OCI-LY7 (cell line): ENCODE data around the gene ARG2. TPM values are rescaled to one million over a fixed set of nuclear protein-coding genes. Genes with fewer than 3 reads are reported as not detected.

Experiments
- BruUV-seq: library from RNA; stranded (reverse); fragments of 400-500 nt; replicated peaks from 2 replicates; lab custom pipeline; 2021; lab: Mats Ljungman, UMichigan
- CTCF ChIA-PET: fragments of 300-600 bp; sonication (Branson Sonifier 250); formaldehyde crosslinking; loops from one replicate; lab custom pipeline; 2022; ENCODE audit warnings: antibody characterized with exemption; ENCODE audit not compliant: unreplicated experiment; lab: Charles Lee
- POLR2A ChIA-PET: fragments of 300-600 bp; sonication (Branson Sonifier 250); formaldehyde crosslinking; loops from one replicate; lab custom pipeline; 2022; ENCODE audit warnings: antibody characterized with exemption; lab: Charles Lee
- DNase-seq: peaks from one replicate; pipeline ENCODE4 v3.0.0-alpha.2; 2015; ENCODE audit warnings: low spot score
- H2AFZ ChIP-seq: fragments of 200-600 bp; sonication (generic), shearing (Covaris generic); 2 replicates; pipeline ENCODE4 v1.6.1; 2014; ENCODE audit warnings: mild to moderate bottlenecking, antibody characterized with exemption, low read length, moderate library complexity
- H3K27ac ChIP-seq: fragments of 200-600 bp; sonication (generic); 2 replicates; pipeline ENCODE4 v1.5.1; 2014; ENCODE audit warnings: mixed run types, low read depth, mild to moderate bottlenecking, moderate library complexity, low read length, inconsistent platforms; ENCODE audit not compliant: poor library complexity, severe bottlenecking
- H3K36me3 ChIP-seq: fragments of 200-600 bp; sonication (generic); 2 replicates; pipeline ENCODE4 v1.6.1; 2014; ENCODE audit warnings: mild to moderate bottlenecking, antibody characterized with exemption, low read length, moderate library complexity, mixed read lengths; ENCODE audit not compliant: insufficient read depth
- H3K4me1 ChIP-seq: fragments of 200-600 bp; sonication (generic); 2 replicates; pipeline ENCODE4 v1.5.1; 2014; ENCODE audit warnings: mild to moderate bottlenecking, low read length; ENCODE audit not compliant: insufficient read depth, poor library complexity, severe bottlenecking
- H3K4me2 ChIP-seq: fragments of 200-600 bp; sonication (generic); 2 replicates; pipeline ENCODE4 v1.6.1; 2014; ENCODE audit warnings: mild to moderate bottlenecking, low read length
- H3K4me3 ChIP-seq: fragments of 200-600 bp; sonication (generic); 2 replicates; pipeline ENCODE4 v1.5.1; 2014; ENCODE audit warnings: mild to moderate bottlenecking, low read depth, low read length; ENCODE audit not compliant: poor library complexity, severe bottlenecking
- H3K79me2 ChIP-seq: fragments of 200-600 bp; sonication (generic); 2 replicates; pipeline ENCODE4 v1.6.1; 2016; ENCODE audit warnings: low read depth, mild to moderate bottlenecking, low read length, moderate library complexity, mixed read lengths; ENCODE audit not compliant: insufficient read depth
- H3K9me2 ChIP-seq: fragments of 200-600 bp; sonication (generic); 2 replicates; pipeline ENCODE4 v1.6.1; 2016; ENCODE audit warnings: mild to moderate bottlenecking, low read length, mixed read lengths; ENCODE audit not compliant: insufficient read depth
- H3K9me3 ChIP-seq: fragments of 200-600 bp; sonication (generic); 2 replicates; pipeline ENCODE4 v1.6.1; 2014; ENCODE audit warnings: mild to moderate bottlenecking, mixed run types, low read length, mixed read lengths
- H4K20me1 ChIP-seq: fragments of 200-600 bp; sonication (generic); 2 replicates; pipeline ENCODE4 v1.6.1; 2014; ENCODE audit warnings: mild to moderate bottlenecking, antibody characterized with exemption, low read length, moderate library complexity, mixed read lengths; ENCODE audit not compliant: insufficient read depth
- EZH2phosphoT487 ChIP-seq: fragments of 200-600 bp; sonication (generic); IDR thresholded peaks from 2 replicates; pipeline ENCODE4 v1.6.1; 2018; ENCODE audit warnings: low read depth, borderline replicate concordance, mild to moderate bottlenecking, mixed run types, antibody characterized with exemption, low read length, moderate library complexity, mixed read lengths
- intact Hi-C: fragments of 100-400 bp; cut with micrococcal nuclease; formaldehyde crosslinking; loops from one replicate; pipeline ENCODE4 v1.10.0; 2022; ENCODE audit not compliant: unreplicated experiment
- total RNA-seq, 2 experiments: library from RNA; depleted of rRNA in 1 of 2; stranded (reverse); fragments of >200 nt in 1 of 2; shearing (Covaris generic) in 1 of 2; gene quantifications; 2 replicates each; pipeline ENCODE4 v1.2.3, GENCODE V29; 2014 to 2022
- TF ChIP-seq, protein P1 (sequence below): fragments of 200-600 bp; sonication (generic); conservative IDR thresholded peaks from 2 replicates; pipeline ENCODE4 v1.5.1; 2014; ENCODE audit warnings: mild to moderate bottlenecking, antibody characterized with exemption, low read length, moderate library complexity, mixed read lengths

Gene ARG2
- total RNA-seq, 2 experiments from 2014 or later, result 2.0 to 4.2 TPM

DNA sequence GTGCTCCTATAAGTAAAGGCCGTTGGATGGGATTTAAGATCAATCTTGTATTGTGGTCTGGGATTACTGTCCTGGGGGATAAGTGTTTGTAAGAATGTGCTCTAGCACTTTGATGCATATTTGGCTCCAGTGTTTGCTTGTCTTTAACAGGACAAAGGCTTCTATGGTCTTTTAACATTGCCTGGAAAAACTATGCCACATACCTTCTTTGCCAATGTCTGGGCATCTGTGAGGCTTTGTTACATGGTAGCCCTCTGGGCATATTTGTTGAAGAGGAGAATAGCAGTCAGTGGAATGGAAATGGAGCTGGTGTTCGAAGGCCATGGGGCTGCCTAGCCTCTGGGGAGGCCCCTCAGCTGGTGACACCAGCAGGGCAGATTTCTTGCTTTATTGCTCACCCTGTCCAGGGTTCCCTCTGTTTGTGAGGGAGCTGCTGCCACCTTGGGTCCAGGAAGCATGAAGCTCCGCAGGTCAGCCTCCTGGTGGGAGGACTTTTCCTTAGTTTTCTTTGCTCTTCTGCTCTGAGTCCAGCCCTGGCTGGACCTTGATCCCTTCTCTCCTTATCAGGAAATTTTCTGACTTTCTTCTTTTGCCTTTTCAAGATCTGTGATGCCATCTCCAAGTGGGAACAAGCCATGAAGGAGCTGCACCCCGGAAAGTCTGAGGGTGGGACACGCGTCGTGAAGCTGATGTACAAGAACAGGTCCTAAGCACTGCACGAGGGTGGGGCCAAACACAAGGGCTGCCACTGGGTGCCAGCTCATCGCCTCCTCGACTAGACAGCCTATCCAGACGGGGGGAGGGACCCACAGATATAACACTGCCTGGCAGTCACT is 39.2 kb upstream of the ARG2 start:
- no peak for TF ChIP-seq EZH2phosphoT487
- TF ChIP-seq, protein P1, sequence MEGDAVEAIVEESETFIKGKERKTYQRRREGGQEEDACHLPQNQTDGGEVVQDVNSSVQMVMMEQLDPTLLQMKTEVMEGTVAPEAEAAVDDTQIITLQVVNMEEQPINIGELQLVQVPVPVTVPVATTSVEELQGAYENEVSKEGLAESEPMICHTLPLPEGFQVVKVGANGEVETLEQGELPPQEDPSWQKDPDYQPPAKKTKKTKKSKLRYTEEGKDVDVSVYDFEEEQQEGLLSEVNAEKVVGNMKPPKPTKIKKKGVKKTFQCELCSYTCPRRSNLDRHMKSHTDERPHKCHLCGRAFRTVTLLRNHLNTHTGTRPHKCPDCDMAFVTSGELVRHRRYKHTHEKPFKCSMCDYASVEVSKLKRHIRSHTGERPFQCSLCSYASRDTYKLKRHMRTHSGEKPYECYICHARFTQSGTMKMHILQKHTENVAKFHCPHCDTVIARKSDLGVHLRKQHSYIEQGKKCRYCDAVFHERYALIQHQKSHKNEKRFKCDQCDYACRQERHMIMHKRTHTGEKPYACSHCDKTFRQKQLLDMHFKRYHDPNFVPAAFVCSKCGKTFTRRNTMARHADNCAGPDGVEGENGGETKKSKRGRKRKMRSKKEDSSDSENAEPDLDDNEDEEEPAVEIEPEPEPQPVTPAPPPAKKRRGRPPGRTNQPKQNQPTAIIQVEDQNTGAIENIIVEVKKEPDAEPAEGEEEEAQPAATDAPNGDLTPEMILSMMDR, result no peak
- no peak overlapping the region for H3K4me2 ChIP-seq
- no peaks in the 10 kb centered on the region for H4K20me1 ChIP-seq
- H3K27ac ChIP-seq, result no peak overlapping the region
- H3K4me1 ChIP-seq, result no peaks in the 10 kb centered on the region
- H2AFZ ChIP-seq, result no peak overlapping the region
- CTCF ChIA-PET, result no interaction called here
- no peak for DNase-seq
- no peak overlapping the region for H3K4me3 ChIP-seq
- H3K9me3 ChIP-seq, result no peaks in the 10 kb centered on the region
- no peaks in the 10 kb centered on the region for H3K36me3 ChIP-seq
- POLR2A ChIA-PET, result no interaction called here
- no peaks in the 10 kb centered on the region for H3K9me2 ChIP-seq
- intact Hi-C loops, result no loop called here
- BruUV-seq, result no TSS peak
- no peaks in the 10 kb centered on the region for H3K79me2 ChIP-seq

DNA sequence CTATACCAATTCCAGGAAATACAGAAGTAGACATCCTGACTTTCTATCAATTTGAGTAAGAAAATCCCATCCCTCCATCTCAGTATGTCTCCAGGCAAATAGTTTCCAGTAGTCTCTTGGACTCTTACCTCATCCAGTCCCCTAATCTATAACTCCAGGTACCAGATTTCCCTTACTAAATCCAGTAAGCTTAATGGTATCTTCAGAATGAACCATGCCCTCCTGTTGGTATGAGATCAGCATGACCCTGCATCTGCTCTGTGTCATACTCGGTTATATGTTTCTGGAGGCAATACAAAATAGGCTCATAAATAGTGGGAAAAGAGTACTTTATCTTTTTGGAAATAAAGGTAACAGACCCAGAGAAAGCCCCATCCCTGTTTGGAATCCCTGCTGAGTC is 38.1 kb upstream of the ARG2 start:
- intact Hi-C loops, result no loop called here

More for the DNA sequence above, 38.1 kb upstream of the ARG2 start:
- H3K9me2 ChIP-seq, result no peaks in the 10 kb centered on the region
- no peak overlapping the region for H3K4me2 ChIP-seq
- H4K20me1 ChIP-seq, result no peaks in the 10 kb centered on the region
- H3K27ac ChIP-seq, result no peak overlapping the region
- no peaks in the 10 kb centered on the region for H3K36me3 ChIP-seq
- ChIA-PET POLR2A (interaction anchor here (0.5 to 0.6 kb wide), 2 partner anchors 61 to 226 kb away, joined by 4 to 5 read pairs; no protein-coding TSS in a partner anchor), CTCF (interaction anchor here (1.1 kb wide), 1 partner anchor 123 kb away, joined by 4 read pairs; no protein-coding TSS in a partner anchor)
- no peaks in the 10 kb centered on the region for H3K9me3 ChIP-seq
- H3K4me1 ChIP-seq, result no peaks in the 10 kb centered on the region
- H2AFZ ChIP-seq, result no peak overlapping the region
- H3K4me3 ChIP-seq, result no peak overlapping the region
- TF ChIP-seq, protein P1, result no peak
- TF ChIP-seq EZH2phosphoT487, result no peak
- DNase-seq, result no peak
- H3K79me2 ChIP-seq, result no peaks in the 10 kb centered on the region
- BruUV-seq, result no TSS peak
